Measurements from ENCODE around the gene SORCS1. TPM values are rescaled to one million over a fixed set of nuclear protein-coding genes. Genes with fewer than 3 reads are reported as not detected.

Gene SORCS1
- polyA plus RNA-seq, 1 of the 3 experiments (the other 2 are of a cell fraction), result 0.66 TPM

DNA sequence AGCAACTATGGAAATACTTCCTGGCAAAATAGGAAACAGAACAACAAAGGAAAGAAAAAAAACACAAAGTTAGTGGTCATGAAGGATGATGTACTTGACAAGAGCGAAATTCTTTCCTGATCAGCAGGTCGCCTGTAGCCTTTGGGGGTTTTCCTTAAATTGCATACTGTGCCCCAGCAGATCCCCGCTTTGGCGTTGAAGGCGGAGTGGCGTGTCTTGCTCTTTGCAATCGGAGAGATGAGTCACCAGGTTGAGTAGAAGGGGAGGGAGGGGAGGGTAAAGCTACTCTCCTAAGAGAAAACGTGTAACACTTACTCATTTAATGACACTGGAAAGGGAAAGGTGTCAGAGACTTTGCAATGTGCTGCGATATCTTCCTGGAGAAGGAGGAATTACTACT is 587.2 kb downstream of the SORCS1 start:
- no peak for TF ChIP-seq MEF2A (IDR thresholded peaks at IDR 0.05; ENCODE audit: borderline replicate concordance, low read depth)
- TF ChIP-seq, protein P1, sequence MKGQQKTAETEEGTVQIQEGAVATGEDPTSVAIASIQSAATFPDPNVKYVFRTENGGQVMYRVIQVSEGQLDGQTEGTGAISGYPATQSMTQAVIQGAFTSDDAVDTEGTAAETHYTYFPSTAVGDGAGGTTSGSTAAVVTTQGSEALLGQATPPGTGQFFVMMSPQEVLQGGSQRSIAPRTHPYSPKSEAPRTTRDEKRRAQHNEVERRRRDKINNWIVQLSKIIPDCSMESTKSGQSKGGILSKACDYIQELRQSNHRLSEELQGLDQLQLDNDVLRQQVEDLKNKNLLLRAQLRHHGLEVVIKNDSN (IDR thresholded peaks at IDR 0.05; ENCODE audit: borderline replicate concordance, low read depth), result no peak
- no peak for TF ChIP-seq TEAD4 (IDR thresholded peaks at IDR 0.05; ENCODE audit: borderline replicate concordance, insufficient read depth)
- TF ChIP-seq, protein P2, sequence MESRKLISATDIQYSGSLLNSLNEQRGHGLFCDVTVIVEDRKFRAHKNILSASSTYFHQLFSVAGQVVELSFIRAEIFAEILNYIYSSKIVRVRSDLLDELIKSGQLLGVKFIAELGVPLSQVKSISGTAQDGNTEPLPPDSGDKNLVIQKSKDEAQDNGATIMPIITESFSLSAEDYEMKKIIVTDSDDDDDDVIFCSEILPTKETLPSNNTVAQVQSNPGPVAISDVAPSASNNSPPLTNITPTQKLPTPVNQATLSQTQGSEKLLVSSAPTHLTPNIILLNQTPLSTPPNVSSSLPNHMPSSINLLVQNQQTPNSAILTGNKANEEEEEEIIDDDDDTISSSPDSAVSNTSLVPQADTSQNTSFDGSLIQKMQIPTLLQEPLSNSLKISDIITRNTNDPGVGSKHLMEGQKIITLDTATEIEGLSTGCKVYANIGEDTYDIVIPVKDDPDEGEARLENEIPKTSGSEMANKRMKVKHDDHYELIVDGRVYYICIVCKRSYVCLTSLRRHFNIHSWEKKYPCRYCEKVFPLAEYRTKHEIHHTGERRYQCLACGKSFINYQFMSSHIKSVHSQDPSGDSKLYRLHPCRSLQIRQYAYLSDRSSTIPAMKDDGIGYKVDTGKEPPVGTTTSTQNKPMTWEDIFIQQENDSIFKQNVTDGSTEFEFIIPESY (IDR thresholded peaks at IDR 0.05; ENCODE audit: borderline replicate concordance, low read depth), result no peak
- no peak for TF ChIP-seq TCF12 (IDR thresholded peaks at IDR 0.05)
- TF ChIP-seq EZH2phosphoT487 (IDR thresholded peaks at IDR 0.05; ENCODE audit: borderline replicate concordance, low read depth), result no peak
- TF ChIP-seq SIN3A (IDR thresholded peaks at IDR 0.05; ENCODE audit: borderline replicate concordance, low read depth, low read length), result no peak
- no peak for TF ChIP-seq RAD21 (IDR thresholded peaks at IDR 0.05; ENCODE audit: low read length)
- TF ChIP-seq, protein P3, sequence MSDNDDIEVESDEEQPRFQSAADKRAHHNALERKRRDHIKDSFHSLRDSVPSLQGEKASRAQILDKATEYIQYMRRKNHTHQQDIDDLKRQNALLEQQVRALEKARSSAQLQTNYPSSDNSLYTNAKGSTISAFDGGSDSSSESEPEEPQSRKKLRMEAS (IDR thresholded peaks at IDR 0.05; ENCODE audit: low read depth), result no peak
- 54% methylated on average over 9 of the region's 9 CpGs for whole genome bisulfite sequencing (ENCODE audit: low lambda C conversion rate)
- no peak for DNase-seq

DNA sequence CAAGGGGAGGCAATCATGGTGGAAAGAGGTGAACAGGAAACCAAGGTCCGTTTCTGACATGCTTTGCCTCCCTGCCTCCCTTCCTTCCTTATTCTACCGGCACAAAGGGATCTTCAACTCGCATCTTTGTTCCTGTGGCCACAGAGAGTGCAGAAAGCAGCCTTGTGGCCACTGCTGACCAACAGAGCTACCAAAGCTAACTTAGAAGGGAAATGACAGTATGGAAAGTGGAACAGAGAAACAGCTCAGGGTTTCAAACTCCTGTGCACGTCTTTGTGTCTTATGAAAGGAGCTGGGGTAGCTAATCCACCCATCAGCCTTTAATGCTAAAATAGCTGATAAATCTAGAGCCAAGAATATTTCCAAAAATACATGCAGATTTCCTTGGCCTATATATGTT is 588.0 kb downstream of the SORCS1 start:
- no peaks in the 10 kb centered on the region for H3K79me2 ChIP-seq (ENCODE audit: insufficient read depth)
- H3K36me3 ChIP-seq (replicated peaks in 1 of 2; ENCODE audit: control insufficient read depth in 1 of 2, insufficient read depth in 2 of 2, low read length in 1 of 2), result no peaks in the 10 kb centered on the region
- peaks cover 6 to 18% of the 10 kb centered on the region in 2 experiments; a peak in 3 of 4 replicates for H3K4me1 ChIP-seq (ENCODE audit: control insufficient read depth in 1 of 2, insufficient read depth in 2 of 2, low read depth in 1 of 2, low read length in 1 of 2)
- H3K9ac ChIP-seq, result no peak overlapping the region
- no peak for DNase-seq
- H3K4me2 ChIP-seq, result no peak overlapping the region
- ChIA-PET CTCF (interaction anchor here (0.9 kb wide), 1 partner anchor 10 kb away, joined by 3 read pairs; no protein-coding TSS in a partner anchor), POLR2A (no interaction called here)
- no peak overlapping the region for H2AFZ ChIP-seq (ENCODE audit: low read depth)
- peak overlapping the region in 1 of 2 experiments; percentile 28; a peak in 1 of 4 replicates for H3K27ac ChIP-seq (ENCODE audit: low read depth in 2 of 2, low read length in 1 of 2)
- TF ChIP-seq, protein P4, sequence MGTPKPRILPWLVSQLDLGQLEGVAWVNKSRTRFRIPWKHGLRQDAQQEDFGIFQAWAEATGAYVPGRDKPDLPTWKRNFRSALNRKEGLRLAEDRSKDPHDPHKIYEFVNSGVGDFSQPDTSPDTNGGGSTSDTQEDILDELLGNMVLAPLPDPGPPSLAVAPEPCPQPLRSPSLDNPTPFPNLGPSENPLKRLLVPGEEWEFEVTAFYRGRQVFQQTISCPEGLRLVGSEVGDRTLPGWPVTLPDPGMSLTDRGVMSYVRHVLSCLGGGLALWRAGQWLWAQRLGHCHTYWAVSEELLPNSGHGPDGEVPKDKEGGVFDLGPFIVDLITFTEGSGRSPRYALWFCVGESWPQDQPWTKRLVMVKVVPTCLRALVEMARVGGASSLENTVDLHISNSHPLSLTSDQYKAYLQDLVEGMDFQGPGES (IDR thresholded peaks at IDR 0.05; ENCODE audit: low read depth, low read length), result no peak
- no peaks in the 10 kb centered on the region for H3K9me2 ChIP-seq
- no peaks in the 10 kb centered on the region for H3K27me3 ChIP-seq (ENCODE audit: insufficient read depth)
- no peaks in the 10 kb centered on the region for H3F3A ChIP-seq (replicated peaks; ENCODE audit: insufficient read depth)
- H3K9me3 ChIP-seq, result no peaks in the 10 kb centered on the region
- no peaks in the 10 kb centered on the region for H4K20me1 ChIP-seq (ENCODE audit: insufficient read depth)
- no peak overlapping the region for H3K4me3 ChIP-seq (ENCODE audit: low read depth in 2 of 2, low read length in 1 of 2)
- WGBS (ENCODE audit: low lambda C conversion rate), result 26% methylated on average over 4 of the region's 4 CpGs

More for the DNA sequence above, 587.2 kb downstream of the SORCS1 start:
- Histone ChIP-seq H3K9ac (no peak overlapping the region), H4K20me1 (ENCODE audit: insufficient read depth) (no peaks in the 10 kb centered on the region), H3K4me2 (no peak overlapping the region), H3K36me3 (replicated peaks in 1 of 2; ENCODE audit: control insufficient read depth in 1 of 2, insufficient read depth in 2 of 2, low read length in 1 of 2) (no peaks in the 10 kb centered on the region), H3F3A (replicated peaks; ENCODE audit: insufficient read depth) (no peaks in the 10 kb centered on the region), H3K79me2 (ENCODE audit: insufficient read depth) (no peaks in the 10 kb centered on the region), H3K27me3 (ENCODE audit: insufficient read depth) (no peaks in the 10 kb centered on the region), H3K27ac (ENCODE audit: low read depth in 2 of 2, low read length in 1 of 2) (peak overlapping the region in 1 of 2 experiments; percentile 55; a peak in 2 of 4 replicates), H3K9me3 (no peaks in the 10 kb centered on the region), H2AFZ (ENCODE audit: low read depth) (no peak overlapping the region), H3K9me2 (no peaks in the 10 kb centered on the region), H3K4me3 (ENCODE audit: low read depth in 2 of 2, low read length in 1 of 2) (no peak overlapping the region), H3K4me1 (ENCODE audit: control insufficient read depth in 1 of 2, insufficient read depth in 2 of 2, low read depth in 1 of 2, low read length in 1 of 2) (peaks cover 6 to 19% of the 10 kb centered on the region in 2 experiments; a peak in 3 of 4 replicates)
- ChIA-PET CTCF (interaction anchor here (0.9 to 1.3 kb wide), 2 partner anchors 11 to 16 kb away, joined by 3 to 4 read pairs; no protein-coding TSS in a partner anchor), POLR2A (no interaction called here)
